GM18873 (cell line): Measurements from ENCODE around the gene DENND4A.
"Not testable (repeated sequence)": the region's sequence is repeated elsewhere in the genome, so short reads cannot be mapped to it uniquely, and the experiment has no call there.

Experiments
- ATAC-seq: cut with Tn5 transposase; IDR thresholded peaks from one replicate; pipeline ENCODE4 v1.9.1; 2021; ENCODE audit warnings: mild to moderate bottlenecking, moderate library complexity, moderate number of reproducible peaks; ENCODE audit not compliant: unreplicated experiment, low FRiP score

Gene DENND4A

DNA sequence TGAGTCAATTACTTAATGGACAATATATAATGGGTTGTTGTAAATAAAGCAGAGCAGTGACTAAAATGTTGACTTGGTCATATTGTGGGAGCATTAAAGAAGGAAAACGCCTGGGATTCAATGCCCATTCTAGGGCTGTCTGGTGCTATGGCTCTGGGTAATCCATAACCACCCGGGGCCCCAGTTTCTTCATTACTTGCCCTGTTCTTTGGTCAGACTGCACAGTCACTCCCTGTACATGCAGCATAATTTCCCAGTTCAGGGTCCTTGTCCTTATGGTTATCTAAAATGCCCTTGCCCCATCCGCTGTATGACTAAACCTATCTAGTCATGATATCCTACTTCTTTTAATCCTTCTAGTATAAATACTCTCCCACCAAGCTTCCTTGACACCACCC is 27.5 kb upstream of the DENND4A start:
- ATAC-seq, result no peak

DNA sequence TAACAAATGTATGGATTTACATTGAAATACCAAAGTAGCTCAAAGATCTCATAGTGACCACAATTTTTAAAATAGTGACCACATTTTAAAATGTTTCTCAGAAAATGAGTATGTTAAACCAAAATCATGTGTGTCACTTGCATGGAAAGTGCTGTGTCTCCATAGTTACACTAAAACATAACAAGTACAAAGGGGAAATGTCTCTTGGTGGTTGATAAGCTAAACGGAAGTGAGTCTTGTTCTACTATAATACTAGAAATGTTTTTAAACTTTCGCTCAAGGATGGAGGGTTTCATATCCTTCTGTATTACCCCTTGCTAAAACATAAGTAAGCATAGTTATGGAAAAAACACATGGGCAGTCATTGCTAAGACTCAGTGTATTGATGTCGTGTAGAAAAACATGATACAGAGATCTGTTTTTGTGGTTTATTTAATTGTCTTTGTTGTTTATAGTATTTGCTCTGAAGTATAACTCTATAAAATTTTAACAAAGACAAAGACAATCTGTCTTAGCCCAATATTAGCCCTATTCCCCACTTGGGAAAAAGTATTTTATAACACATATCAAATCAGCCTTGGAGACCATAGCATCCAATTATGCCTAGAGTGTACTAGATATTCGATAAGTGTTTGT is 27.0 kb upstream of the DENND4A start:
- no peak for ATAC-seq

DNA sequence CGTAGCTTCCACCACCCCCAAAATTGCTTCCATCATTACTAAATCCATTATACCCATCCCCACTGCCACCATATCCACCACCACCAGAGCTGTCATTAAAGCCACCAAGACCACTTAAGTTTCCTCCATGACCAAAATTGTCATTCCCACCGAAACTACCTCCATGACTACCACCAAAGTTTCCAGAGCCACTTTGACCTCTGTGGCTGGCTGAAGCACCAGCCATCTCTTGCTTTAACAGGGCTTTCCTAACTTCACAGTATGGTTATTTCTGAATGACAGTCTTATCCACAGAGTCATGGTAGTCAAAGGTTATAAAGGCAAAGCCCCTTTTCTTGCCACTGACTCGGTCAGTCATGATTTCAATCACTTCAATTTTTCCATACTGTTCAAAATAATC is 24.3 kb upstream of the DENND4A start:
- no peak for ATAC-seq

DNA sequence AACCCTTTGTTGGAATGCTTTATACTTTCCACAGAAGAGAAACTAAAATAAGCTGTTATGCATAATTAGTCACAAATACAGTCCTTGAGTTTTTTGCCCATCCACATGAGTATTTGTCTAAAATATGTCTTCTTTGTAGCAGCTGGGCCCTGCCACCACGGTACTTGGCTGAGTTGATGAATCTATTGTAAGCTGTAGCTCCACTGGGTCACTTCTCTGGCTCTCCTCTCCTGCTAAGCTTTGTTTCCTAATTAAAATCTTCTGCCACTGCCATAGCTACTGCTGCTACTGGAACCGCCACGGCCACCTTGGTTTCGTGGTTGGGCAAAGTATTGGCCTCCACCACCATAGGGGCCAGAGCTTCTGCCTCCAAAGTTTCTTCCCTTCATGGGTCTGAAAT is 23.9 kb upstream of the DENND4A start:
- ATAC-seq, result not testable (repeated sequence)

- ATAC-seq, result not testable (repeated sequence)
These were observed 22.2 kb upstream of the DENND4A start for GRCh38 chr15:65814271-65814670.

DNA sequence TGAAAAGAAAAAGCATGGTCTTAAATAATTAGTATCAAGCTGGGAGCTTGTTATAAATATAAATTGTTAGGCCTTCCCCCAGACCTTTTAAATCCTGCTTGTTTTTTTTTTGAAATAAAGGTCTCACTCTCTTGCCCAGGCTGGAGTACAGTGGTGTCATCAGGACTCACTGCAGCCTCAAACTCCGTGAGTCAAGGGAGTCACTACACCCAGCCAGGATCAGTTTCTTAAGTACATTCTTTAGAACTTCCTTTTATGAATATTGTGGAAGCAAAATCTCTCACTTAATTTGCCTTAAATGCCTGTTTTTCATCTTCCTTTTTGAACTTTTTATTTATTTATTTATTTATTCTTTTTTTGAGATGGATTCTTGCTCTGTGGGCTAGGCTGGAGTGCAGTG is 20.8 kb upstream of the DENND4A start:
- no peak for ATAC-seq

DNA sequence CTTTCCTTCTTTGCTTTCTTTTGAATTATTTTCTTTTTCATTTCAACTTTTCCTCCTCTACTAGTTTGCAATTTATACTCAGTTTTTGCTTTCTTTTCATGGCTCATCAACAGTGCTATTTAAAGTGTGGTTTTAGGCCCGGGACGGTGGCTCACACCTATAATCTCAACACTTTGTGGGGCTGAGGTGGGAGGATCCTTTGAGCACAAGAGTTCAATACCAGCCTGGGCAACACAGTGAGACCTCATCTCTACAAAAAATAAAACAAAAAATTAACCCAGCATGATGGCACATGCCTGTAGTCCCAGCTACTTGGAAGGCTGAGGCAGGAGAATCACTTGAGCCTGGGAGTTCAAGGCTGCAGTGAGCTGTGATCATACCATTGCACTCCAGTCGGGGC is 20.4 kb upstream of the DENND4A start:
- ATAC-seq, result no peak

- no peak for ATAC-seq
These were observed 19.7 kb upstream of the DENND4A start for GRCh38 chr15:65811835-65812234.

DNA sequence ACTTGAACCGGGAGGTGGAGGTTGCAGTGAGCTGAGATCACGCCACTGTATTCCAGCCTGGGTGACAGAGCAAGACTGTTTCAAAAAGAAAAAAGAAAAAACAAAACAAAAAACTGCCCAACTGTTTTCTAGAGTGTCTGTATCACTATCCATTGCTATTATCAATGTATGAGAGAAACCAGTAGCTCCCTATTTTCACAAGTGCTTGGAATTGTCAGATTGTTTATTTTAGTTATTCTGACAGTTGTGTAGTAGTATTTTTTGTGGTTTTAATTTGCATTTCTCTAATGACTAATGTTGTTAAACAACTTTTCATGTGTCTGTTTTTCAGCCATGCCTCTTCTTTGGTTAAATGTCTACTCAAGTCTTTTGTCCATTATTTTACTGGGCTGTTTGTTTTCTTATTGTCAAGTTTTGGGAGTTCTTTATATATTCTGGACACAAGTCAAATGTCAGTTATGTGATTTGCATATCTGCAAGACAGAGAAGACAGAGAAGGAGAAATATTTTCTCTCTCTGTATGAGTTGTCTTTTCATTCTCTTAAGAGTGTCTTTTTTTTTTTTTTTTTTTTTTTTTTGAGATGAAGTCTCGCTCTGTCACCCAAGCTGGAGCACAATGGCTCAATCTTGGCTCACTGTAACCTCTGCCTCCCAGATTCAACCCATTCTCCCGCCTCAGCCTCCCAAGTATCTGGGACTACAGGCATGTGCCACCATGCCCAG is 19.1 kb upstream of the DENND4A start:
- not testable (repeated sequence) for ATAC-seq

DNA sequence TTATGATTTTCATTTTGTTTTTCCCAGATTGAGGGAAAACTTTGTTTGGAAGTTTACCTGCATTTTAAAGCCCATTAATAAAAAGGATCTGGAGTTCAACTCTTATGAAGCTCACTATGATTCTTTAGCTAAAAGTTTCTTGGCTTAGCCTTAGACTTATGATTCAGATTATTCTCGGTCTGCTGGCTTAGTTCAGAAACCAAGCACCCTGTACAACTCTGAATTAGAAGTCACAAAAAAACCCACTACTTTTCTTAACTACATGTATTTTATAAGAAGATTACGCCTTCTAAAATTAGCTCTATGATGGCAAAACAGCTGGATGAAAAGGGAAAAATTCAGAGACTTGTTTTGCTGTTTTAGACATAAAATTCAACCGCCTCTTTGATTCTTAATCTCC is 14.3 kb upstream of the DENND4A start:
- no peak for ATAC-seq

- no peak for ATAC-seq
These were observed 13.1 kb upstream of the DENND4A start for GRCh38 chr15:65805019-65805745.

- no peak for ATAC-seq
These were observed 12.3 kb upstream of the DENND4A start for GRCh38 chr15:65804252-65804931.

DNA sequence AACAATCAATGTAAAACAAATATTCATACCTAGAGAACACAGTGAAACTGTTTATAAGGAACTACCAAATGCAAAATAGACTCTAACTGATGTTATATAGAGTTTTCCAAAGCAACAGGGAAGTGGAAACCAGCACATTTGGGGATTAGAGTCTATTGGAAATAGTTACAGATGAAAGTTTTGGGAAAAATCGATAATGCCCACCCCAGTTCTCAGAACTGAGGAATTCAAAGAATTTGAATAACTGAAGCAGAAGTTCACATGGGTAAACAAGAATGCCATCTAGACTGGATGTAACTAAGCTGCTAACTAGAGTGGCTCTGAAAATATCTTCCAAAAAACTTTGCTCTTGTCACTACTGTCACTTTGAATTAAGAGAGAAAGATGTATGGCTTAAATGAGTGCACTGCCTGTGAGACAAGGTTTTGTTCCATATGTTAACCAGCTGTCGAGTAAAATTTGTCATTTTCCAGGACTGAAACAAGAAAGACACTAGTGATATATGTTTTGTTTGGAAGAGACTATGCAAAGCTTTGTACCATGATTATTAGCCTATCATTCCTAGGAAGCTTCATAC is 9.2 kb upstream of the DENND4A start:
- no peak for ATAC-seq

DNA sequence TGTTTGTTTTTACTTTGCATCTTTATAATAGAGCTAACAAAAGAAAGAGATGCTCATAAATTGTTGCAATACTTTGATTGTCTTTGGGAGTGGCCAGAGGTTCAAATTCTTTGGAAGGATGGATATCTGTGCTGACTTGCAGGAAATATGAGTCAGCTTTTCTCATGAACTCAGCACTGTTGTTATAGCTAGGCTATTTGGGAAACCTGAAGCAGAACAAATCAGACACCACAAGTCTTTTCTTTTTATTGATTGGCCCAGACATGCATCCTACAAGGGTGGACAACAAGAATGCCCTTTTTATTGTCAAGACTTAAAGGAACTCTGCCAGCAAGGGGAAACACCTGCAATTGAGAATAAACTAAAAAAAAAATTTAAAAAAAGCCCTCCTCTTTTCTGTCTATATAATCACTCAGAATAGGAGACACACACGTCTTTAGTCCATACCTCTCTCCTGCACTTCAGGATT is 4.6 kb upstream of the DENND4A start:
- ATAC-seq, result no peak

GRCh38 chr15:65795663-65796216 is 3.6 kb upstream of the DENND4A start:
- ATAC-seq, result no peak

GRCh38 chr15:65793818-65794104 is 1.7 kb upstream of the DENND4A start:
- ATAC-seq, result no peak

- ATAC-seq, result no peak
These were observed 1.1 kb upstream of the DENND4A start for GRCh38 chr15:65792988-65793817.

- ATAC-seq, result peak; percentile 0
These were observed 557 bp downstream of the DENND4A start for GRCh38 chr15:65791335-65792137.
